GM18951 (cell line): ENCODE data around the gene WFDC2.

Source experiments
- POLR2A ChIP-seq: IDR thresholded peaks from 4 replicates; pipeline ENCODE4 v1.6.1; 2011; ENCODE audit warnings: mild to moderate bottlenecking; ENCODE audit not compliant: insufficient read length, insufficient read depth; ENCODE audit errors: extremely low read depth
- in situ Hi-C: fragments of 300-500 bp; cut with MboI; formaldehyde crosslinking; loops from one replicate; pipeline ENCODE4 v1.12.0; 2022; ENCODE audit warnings: low sequenced_read_pairs, mixed read lengths, inconsistent platforms; ENCODE audit not compliant: unreplicated experiment

The WFDC2 gene

DNA sequence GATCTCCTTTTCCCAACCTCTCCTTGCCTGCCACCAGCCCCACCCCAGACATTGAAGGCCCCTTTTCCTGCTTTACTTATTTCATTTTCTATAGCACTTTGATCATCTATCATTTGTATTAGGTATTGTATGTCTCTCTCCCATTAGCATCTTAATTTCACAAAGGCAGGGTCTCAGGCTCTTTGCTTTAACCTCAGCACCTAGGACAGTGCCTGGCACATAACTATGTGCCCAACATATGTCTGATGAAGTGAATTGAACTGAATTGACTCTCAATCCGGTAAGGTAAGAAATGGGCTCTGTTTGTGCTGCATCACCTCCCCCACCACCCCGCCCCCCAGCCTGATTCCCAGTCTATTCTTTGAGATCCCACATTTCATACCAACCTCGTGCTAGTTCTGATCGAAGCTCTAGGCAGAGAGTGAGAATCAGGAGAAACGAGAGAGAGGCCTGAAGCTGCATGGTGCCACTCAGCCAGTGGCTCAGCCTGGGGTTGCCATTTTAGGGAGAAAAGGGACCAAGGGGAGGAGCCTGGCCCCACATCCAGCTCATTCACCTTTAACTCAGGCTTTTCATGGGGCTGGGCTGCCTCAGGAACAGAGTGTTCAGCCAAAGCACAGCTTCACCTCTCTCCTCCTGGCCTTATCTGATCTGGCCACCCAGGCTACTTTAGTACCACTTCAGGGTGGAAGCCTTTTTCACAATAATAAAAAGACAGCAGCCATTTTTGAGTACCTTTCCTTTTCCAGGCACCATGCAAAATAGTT lies 45.8 kb downstream of the WFDC2 start, which contains the start of gene SPINT3:
Gene SPINT3 (minus strand): TSS at position 476 of the 767 bp plus-strand sequence. CDS start 14 bp downstream, at position 462.
- TF ChIP-seq POLR2A = no peak
- in situ Hi-C loops = no loop called here

DNA sequence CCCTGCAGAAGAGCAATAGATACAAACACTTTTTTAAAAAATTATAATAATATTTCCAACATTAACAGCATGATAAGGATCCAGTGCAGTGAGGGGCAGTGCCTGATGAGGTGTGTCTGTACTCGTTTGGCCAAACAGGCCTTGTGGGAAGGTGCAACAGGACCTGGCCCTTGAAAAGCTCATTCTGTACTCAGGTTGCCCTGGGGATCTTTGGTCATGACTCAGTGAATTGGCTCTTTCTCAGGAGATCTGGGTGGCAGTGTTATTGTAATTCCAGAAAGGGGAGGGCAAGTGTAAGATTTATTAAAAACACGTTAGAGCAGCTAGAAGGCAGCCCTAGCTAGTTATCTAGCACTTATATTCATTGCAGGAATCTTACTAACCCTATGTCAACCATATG lies 48.7 kb downstream of the WFDC2 start:
- in situ Hi-C loops = no loop called here
- no peak for TF ChIP-seq POLR2A

DNA sequence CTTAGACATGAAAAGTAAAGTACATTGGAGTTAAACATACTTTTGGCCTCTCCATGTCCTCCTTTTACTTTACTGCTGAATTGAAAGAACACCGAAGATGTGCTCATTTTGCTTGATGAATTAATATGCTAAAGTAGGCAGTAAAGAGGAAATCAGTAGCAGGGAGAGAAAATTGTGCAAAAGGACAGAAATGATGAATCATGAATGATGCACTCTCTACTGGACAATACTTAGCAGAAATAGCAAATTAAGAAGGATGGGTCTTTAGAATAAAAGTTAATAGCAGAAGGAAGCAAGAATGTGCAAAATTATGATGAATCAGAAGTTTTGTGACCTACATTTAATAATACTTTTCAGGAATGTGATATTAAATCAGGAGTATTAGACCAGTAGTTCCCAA lies 54.3 kb downstream of the WFDC2 start:
- TF ChIP-seq POLR2A = no peak
- in situ Hi-C loops = no loop called here

- in situ Hi-C loops = no loop called here
- TF ChIP-seq POLR2A = no peak
These were observed 57.7 kb downstream of the WFDC2 start for GRCh38 chr20:45527294-45527693.
